HT-29 (cell line): ENCODE data around the gene ANXA3. TPM values are rescaled to one million over a fixed set of nuclear protein-coding genes. Genes with fewer than 3 reads are reported as not detected.
A peak's percentile ranks its signal among the peaks of the same experiment; 100 is the strongest.

Source experiments
- DNase-seq: peaks from one replicate; pipeline ENCODE4 v3.0.0-alpha.2; 2015; ENCODE audit warnings: low spot score
- small RNA-seq: library from RNA; depleted of rRNA; stranded (forward); fragments of <200 nt; gene quantifications from one replicate; pipeline ENCODE3, GENCODE V24; 2014
- total RNA-seq: library from RNA; depleted of rRNA; stranded (reverse); fragments of >200 nt; shearing (Covaris generic); gene quantifications from 2 replicates; pipeline ENCODE4 v1.2.3, GENCODE V29; 2014; rRNA removed

The ANXA3 gene
- total RNA-seq, 1 experiment from 2014 or later: 160 TPM

- DNase-seq: peak; percentile 81
Observed at GRCh38 chr4:78644744-78645330, 93.3 kb downstream of the ANXA3 start.

- DNase-seq: peak; percentile 44
Observed at GRCh38 chr4:78645853-78646757, 94.5 kb downstream of the ANXA3 start.

GRCh38 chr4:78647272-78647671, 95.7 kb downstream of the ANXA3 start:
- no peak for DNase-seq

- no peak for DNase-seq
Observed at GRCh38 chr4:78648640-78649363, 97.2 kb downstream of the ANXA3 start.

GRCh38 chr4:78650106-78651024, 98.8 kb downstream of the ANXA3 start:
- no peak for DNase-seq

GRCh38 chr4:78651250-78651860, 99.8 kb downstream of the ANXA3 start:
- DNase-seq: no peak

- DNase-seq: no peak
Observed at GRCh38 chr4:78652282-78652876, 100.8 kb downstream of the ANXA3 start.

GRCh38 chr4:78653655-78654054, 102.1 kb downstream of the ANXA3 start:
- DNase-seq: peak; percentile 25

GRCh38 chr4:78654807-78655206, 103.2 kb downstream of the ANXA3 start:
- DNase-seq: no peak

GRCh38 chr4:78656968-78657445, 105.4 kb downstream of the ANXA3 start:
- DNase-seq: no peak

- DNase-seq: no peak
Observed at GRCh38 chr4:78659264-78659663, 107.7 kb downstream of the ANXA3 start.

GRCh38 chr4:78659665-78660064, 108.1 kb downstream of the ANXA3 start:
- no peak for DNase-seq

Small RNA genes lying within 50 kb of the gene (small RNA-seq; reads per million reads assigned to genes)
- not detected for gene HIGD1AP13
- gene RF00019: not detected

Other genes starting within 250 kb of the ANXA3 start
- 11.3 and 12.3 TPM in 2 replicates for gene BMP2K, start 224.6 kb downstream of the ANXA3 start, total RNA-seq